GM23248 (cell line): ENCODE measurements around the gene TMX1.

Experiments used
- EZH2 ChIP-seq: fragments of 200-600 bp; sonication (generic); IDR thresholded peaks from 2 replicates; pipeline ENCODE4 v1.6.1; 2018; ENCODE audit warnings: antibody characterized with exemption, mild to moderate bottlenecking; ENCODE audit not compliant: insufficient read depth, poor library complexity, severe bottlenecking
- EZH2phosphoT487 ChIP-seq: fragments of 200-600 bp; sonication (generic); IDR thresholded peaks from 2 replicates; pipeline ENCODE4 v1.6.1; 2018; ENCODE audit warnings: antibody characterized with exemption, moderate library complexity, mild to moderate bottlenecking, low read depth; ENCODE audit not compliant: insufficient read depth

DNA sequence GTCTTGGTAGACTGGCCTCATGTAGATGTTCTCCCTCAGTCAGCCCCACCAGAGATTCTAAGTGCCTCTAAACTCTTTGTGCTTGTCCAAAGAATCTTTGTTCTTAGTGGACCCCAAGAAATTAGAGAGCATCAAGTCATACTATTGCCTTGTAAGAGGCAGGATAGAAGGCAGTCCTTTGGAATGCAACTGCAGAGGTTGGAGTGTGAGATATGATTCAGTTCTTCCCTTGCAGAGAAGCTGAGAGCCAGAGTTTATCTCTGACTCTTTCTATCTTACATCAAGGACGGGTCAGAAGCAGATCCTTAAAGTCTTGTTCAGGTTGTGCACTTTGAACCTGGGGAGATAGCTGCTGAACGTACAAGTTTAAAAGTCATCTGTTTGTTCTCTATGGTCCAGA, 21.1 kb downstream of the TMX1 start:
- no peak for TF ChIP-seq EZH2
- TF ChIP-seq EZH2phosphoT487 = no peak
